HL-60 (cell line): Measurements from ENCODE around the gene SYNGAP1.

Experiments
- DNase-seq, 2 experiments: peaks; one replicate each; pipeline ENCODE4 v3.0.0-alpha.2; 2010 to 2020; ENCODE audit warnings: low read depth in 1 of 2, low spot score in 1 of 2
- H3K27ac ChIP-seq: fragments of 250-450 bp; sonication (Bioruptor Pico); replicated peaks from 2 replicates; pipeline ENCODE4 v1.5.1; 2020; ENCODE audit warnings: mild to moderate bottlenecking, moderate library complexity
- H3K27me3 ChIP-seq: fragments of 250-450 bp; sonication (Bioruptor Pico); 2 replicates; pipeline ENCODE4 v1.5.1; 2021; ENCODE audit warnings: mild to moderate bottlenecking, moderate library complexity; ENCODE audit not compliant: insufficient read depth, poor library complexity, severe bottlenecking
- H3K4me3 ChIP-seq: replicated peaks from 2 replicates; pipeline ENCODE4 v1.5.1; 2011; ENCODE audit warnings: mild to moderate bottlenecking, control low read depth, low read length; ENCODE audit not compliant: insufficient read depth
- CTCF ChIP-seq: IDR thresholded peaks from one replicate; pipeline ENCODE4 v1.5.1; 2011; ENCODE audit warnings: low read length, control low read depth, inconsistent platforms; ENCODE audit not compliant: insufficient read depth
- GABPA ChIP-seq: IDR thresholded peaks from 2 replicates; pipeline ENCODE4 v1.6.1; 2012; ENCODE audit warnings: low read depth
- POLR2AphosphoS5 ChIP-seq: IDR thresholded peaks from 2 replicates; pipeline ENCODE4 v1.6.1; 2012; ENCODE audit warnings: low read depth
- REST ChIP-seq: IDR thresholded peaks from 2 replicates; pipeline ENCODE4 v1.6.1; 2012; ENCODE audit warnings: low read depth; ENCODE audit not compliant: insufficient replicate concordance
- SPI1 ChIP-seq: IDR thresholded peaks from 2 replicates; pipeline ENCODE4 v1.6.1; 2012; ENCODE audit warnings: low read depth, mild to moderate bottlenecking, borderline replicate concordance

SYNGAP1 gene

GRCh38 chr6:33452496-33452895 lies 32.6 kb downstream of the SYNGAP1 start:
- TF ChIP-seq REST (no peak), POLR2AphosphoS5 (no peak), SPI1 (no peak), CTCF (no peak), GABPA (no peak)
- Histone ChIP-seq H3K27ac (no peak overlapping the region), H3K27me3 (no peaks in the 10 kb centered on the region), H3K4me3 (no peak overlapping the region)
- DNase-seq = no peak

- H3K27me3 ChIP-seq = no peaks in the 10 kb centered on the region
- peak overlapping the region; percentile 69 for H3K27ac ChIP-seq
- DNase-seq = peak in 1 of 2 experiments; percentile 11
- H3K4me3 ChIP-seq = peak overlapping the region; percentile 85
- TF ChIP-seq GABPA (no peak), CTCF (no peak), SPI1 (peak; percentile 45; the same call in 1 of the 2 replicates), REST (no peak), POLR2AphosphoS5 (no peak)
Measured at GRCh38 chr6:33453393-33454008, 33.6 kb downstream of the SYNGAP1 start.

- Histone ChIP-seq H3K27me3 (no peaks in the 10 kb centered on the region), H3K4me3 (peak within 1 kb of the TSS; percentile 85), H3K27ac (peak within 1 kb of the TSS; percentile 69)
- TF ChIP-seq SPI1 (no peak), POLR2AphosphoS5 (peak; percentile 75), GABPA (peak; percentile 82)
- peak; percentile 93 to 97 for DNase-seq
Measured at GRCh38 chr6:33454009-33454946, 34.4 kb downstream of the SYNGAP1 start, which contains the start of gene ZBTB9. ZBTB9 (plus strand) TSS chr6:33454576; CDS start chr6:33455101, 525 bp downstream.

- Histone ChIP-seq H3K4me3 (peak overlapping the region; percentile 85), H3K27me3 (no peaks in the 10 kb centered on the region), H3K27ac (no peak overlapping the region; the same call in 1 of the 2 replicates)
- DNase-seq = no peak
- TF ChIP-seq SPI1 = no peak
- TF ChIP-seq CTCF = no peak
- no peak for TF ChIP-seq POLR2AphosphoS5
- TF ChIP-seq GABPA = no peak
- TF ChIP-seq REST = no peak
Measured at GRCh38 chr6:33455051-33455450, 35.2 kb downstream of the SYNGAP1 start.
